ENCODE data around the gene CLDN22. TPM values are rescaled to one million over a fixed set of nuclear protein-coding genes. Genes with fewer than 3 reads are reported as not detected.
"Not testable (repeated sequence)": the region's sequence is repeated elsewhere in the genome, so short reads cannot be mapped to it uniquely, and the experiment has no call there.

Gene CLDN22
- total RNA-seq, 3 donors from 2014 or later, result not detected

GRCh38 chr4:183324619-183325018 is 4.5 kb upstream of the CLDN22 start:
- Histone ChIP-seq H3K4me3 (no peak overlapping the region), H3K36me3 (ENCODE audit: low read depth) (no peaks in the 10 kb centered on the region), H3K9me3 (no peaks in the 10 kb centered on the region), H3K4me1 (ENCODE audit: low read depth) (no peaks in the 10 kb centered on the region)
- no peak for TF ChIP-seq CTCF (IDR thresholded peaks at IDR 0.05)
- ATAC-seq, result no peak
- intact Hi-C loops (cut with DNase I, micrococcal nuclease), result no loop called here
- no peak for DNase-seq

GRCh38 chr4:183324056-183324455 is 4.0 kb upstream of the CLDN22 start:
- H3K4me1 ChIP-seq (ENCODE audit: low read depth); DNase-seq; ATAC-seq; H3K9me3 ChIP-seq; intact Hi-C loops (cut with DNase I, micrococcal nuclease); H3K4me3 ChIP-seq; H3K36me3 ChIP-seq (ENCODE audit: low read depth): not testable (repeated sequence)

DNA sequence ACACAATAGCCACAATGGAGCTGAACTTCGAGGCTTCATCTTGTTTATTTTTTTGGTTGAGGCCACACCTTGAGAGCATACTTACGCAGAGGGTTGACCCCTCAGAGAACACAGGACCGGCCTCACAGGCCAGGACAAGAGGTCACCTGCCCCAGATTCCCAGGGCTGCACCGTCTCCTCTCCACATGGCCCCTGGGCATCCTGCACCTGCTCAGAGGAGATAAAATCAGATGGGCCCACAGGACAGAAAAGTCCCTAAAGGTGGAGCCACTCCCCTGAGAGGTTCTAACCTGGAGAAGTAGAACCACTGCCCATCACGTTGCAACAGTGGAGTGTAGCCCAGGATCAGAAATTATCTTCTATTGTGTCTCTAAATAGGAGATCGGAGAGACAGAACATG is 3.2 kb upstream of the CLDN22 start:
- no peak for ATAC-seq
- no peaks in the 10 kb centered on the region for H3K36me3 ChIP-seq (ENCODE audit: low read depth)
- H3K9me3 ChIP-seq, result no peaks in the 10 kb centered on the region
- no peaks in the 10 kb centered on the region for H3K4me1 ChIP-seq (ENCODE audit: low read depth)
- DNase-seq, result no peak
- intact Hi-C loops (cut with DNase I, micrococcal nuclease), result no loop called here
- TF ChIP-seq CTCF (IDR thresholded peaks at IDR 0.05), result no peak
- no peak overlapping the region for H3K4me3 ChIP-seq

GRCh38 chr4:183322326-183322725 is 2.2 kb upstream of the CLDN22 start, which contains the start of gene CLDN24:
TSS of gene CLDN24 (minus strand) at chr4:183322426. CDS start at chr4:183322426, 0 bp downstream.
- DNase-seq (no peak), ATAC-seq (no peak)
- intact Hi-C loops (cut with DNase I, micrococcal nuclease), result no loop called here
- TF ChIP-seq CTCF (IDR thresholded peaks at IDR 0.05), result no peak
- H3K4me3 ChIP-seq, result no peak within 1 kb of the TSS
- H3K4me1 ChIP-seq (ENCODE audit: low read depth), result no peaks in the 10 kb centered on the region
- no peaks in the 10 kb centered on the region for H3K36me3 ChIP-seq (ENCODE audit: low read depth)
- H3K9me3 ChIP-seq, result no peaks in the 10 kb centered on the region

DNA sequence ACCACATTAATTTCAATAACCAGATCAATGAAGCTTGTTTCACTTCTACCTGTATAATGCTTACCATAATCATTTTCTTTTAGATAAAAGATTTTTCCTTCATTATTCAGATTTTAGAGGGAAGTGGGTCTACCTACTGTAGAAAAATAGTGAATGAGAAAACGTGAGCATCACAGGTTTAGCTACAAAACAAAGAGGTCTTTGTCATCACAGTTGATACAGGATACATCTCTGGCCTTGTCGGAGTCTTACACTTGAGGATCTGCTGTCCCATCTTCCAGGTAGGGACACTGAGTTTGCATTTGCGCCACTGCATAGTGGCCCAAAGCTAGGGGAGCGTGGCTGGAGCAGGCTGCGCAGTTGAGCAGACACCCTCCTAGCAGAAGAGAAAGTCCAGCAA is 1.4 kb upstream of the CLDN22 start:
- Histone ChIP-seq H3K36me3 (ENCODE audit: low read depth) (no peaks in the 10 kb centered on the region), H3K9me3 (no peaks in the 10 kb centered on the region), H3K4me3 (no peak overlapping the region), H3K4me1 (ENCODE audit: low read depth) (no peaks in the 10 kb centered on the region)
- DNase-seq (no peak), ATAC-seq (no peak)
- intact Hi-C loops (cut with DNase I, micrococcal nuclease), result no loop called here
- no peak for TF ChIP-seq CTCF (IDR thresholded peaks at IDR 0.05)

GRCh38 chr4:183321079-183321478 is 1.0 kb upstream of the CLDN22 start:
- Histone ChIP-seq H3K4me3 (no peak overlapping the region), H3K4me1 (ENCODE audit: low read depth) (no peaks in the 10 kb centered on the region), H3K9me3 (no peaks in the 10 kb centered on the region), H3K36me3 (ENCODE audit: low read depth) (no peaks in the 10 kb centered on the region)
- no peak for ATAC-seq
- TF ChIP-seq CTCF (IDR thresholded peaks at IDR 0.05), result no peak
- intact Hi-C loops (cut with DNase I, micrococcal nuclease), result no loop called here
- DNase-seq, result no peak

Measured in mucosa of descending colon (tissue), 3 donors.